GM12801 (cell line): Measurements from ENCODE around the gene EFCAB8.

Source experiments
- TF ChIP-seq, protein P1 (sequence below): IDR thresholded peaks from one replicate; pipeline ENCODE4 v1.5.1; 2011; ENCODE audit warnings: control low read depth; ENCODE audit not compliant: insufficient read length; ENCODE audit errors: extremely low read depth

Gene EFCAB8

DNA sequence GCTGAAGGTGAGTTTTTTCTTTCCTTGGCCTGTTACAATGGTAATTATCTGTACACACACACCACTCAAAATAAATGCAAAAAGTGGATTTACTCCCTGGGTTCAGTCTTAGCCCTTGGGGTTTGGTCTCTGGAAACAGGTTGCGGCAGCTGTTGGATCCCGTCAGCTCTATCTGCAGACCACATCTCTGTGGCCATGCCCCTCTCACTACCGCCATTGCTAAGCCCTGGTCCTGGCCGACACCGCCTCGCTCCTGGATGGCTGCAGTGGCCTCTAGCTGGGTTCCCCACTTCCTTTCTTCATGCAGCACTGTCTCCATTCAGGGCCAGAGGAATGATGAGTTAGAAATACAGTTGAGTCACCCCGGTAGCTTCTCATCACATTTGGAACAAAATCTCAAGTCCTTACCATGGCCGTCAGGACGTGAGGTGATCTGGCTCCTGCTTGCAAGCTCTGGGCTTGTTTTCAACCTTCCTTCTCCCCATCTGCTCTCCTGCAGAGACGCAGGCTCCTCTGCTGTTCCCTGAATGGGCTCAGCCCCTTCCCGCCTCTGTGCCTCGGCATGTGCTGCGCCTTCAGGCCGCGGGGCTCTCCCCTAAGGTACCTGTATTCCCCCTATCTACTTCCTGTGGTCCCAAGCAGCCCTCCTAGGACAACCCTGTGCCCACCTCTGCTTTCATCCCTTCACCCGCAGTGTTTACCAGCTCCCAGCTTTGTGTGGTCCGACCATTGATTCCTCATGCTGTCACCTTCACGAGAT lies 38.0 kb downstream of the EFCAB8 start:
- TF ChIP-seq, protein P1, sequence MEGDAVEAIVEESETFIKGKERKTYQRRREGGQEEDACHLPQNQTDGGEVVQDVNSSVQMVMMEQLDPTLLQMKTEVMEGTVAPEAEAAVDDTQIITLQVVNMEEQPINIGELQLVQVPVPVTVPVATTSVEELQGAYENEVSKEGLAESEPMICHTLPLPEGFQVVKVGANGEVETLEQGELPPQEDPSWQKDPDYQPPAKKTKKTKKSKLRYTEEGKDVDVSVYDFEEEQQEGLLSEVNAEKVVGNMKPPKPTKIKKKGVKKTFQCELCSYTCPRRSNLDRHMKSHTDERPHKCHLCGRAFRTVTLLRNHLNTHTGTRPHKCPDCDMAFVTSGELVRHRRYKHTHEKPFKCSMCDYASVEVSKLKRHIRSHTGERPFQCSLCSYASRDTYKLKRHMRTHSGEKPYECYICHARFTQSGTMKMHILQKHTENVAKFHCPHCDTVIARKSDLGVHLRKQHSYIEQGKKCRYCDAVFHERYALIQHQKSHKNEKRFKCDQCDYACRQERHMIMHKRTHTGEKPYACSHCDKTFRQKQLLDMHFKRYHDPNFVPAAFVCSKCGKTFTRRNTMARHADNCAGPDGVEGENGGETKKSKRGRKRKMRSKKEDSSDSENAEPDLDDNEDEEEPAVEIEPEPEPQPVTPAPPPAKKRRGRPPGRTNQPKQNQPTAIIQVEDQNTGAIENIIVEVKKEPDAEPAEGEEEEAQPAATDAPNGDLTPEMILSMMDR = no peak

DNA sequence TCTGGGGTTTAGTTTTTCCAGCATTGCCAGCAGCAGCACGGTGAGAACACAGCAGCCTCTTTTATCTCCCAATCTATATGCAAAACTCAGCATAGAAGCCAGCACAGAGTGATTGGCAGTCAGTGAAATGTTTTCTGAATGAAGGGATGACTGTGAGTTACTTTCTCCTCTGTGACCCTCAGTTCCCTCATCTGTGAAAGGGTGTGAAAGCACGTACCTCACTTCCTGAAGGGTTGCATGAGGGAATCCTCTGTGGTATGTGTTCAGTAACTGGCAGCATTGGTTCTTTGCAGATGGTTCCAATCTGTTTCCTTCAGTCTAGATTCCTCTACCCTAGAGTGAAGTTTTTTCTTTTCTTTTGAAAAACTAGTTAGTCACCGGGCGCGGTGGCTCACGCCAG lies 40.0 kb downstream of the EFCAB8 start:
- TF ChIP-seq, protein P1 = no peak

DNA sequence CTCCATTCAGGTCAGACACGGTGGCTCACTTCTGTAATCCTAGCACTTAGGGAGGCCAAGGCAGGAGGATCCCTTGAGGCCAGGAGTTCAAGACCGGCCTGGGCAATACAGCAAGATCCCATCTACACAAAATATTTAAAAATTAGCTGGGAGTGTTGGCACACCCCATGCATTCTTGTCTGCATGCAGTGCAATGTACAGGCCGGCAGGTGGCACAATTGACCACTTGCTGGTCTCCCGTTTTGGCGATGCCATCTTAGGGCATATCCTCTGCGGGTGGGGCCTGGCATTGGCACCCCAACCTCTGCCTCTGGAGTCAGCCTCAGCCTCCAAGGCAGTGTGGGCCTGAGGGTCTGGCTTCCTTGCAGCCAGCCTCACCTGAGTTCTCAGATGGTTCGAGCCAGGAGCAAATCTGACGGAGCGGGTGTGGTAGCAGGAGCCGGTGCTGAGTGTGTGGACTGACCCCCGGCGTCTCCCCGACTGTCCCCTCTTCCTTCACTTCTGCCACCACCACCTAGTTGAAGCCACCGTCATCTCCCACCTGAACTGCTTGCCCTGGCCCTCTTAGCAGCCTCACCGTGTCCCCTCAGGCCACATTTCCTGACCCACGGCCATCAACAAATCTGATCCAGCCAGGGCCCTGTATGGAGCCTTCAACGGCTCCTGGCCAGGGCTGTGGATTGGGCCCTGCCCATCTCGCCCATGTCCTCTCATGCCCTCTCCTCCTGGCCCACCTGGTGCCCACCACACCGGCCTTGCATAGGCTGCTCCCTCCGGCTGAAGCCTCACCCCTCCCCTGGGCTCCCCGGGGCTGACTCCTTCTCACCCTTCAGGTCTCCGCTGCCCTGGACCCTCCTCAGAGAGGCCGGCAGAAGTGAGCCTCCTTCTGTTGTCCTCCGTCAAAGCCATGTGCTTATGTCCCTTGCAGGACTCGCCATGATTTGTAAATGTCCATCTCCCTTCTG lies 44.0 kb downstream of the EFCAB8 start:
- TF ChIP-seq, protein P1 = no peak

DNA sequence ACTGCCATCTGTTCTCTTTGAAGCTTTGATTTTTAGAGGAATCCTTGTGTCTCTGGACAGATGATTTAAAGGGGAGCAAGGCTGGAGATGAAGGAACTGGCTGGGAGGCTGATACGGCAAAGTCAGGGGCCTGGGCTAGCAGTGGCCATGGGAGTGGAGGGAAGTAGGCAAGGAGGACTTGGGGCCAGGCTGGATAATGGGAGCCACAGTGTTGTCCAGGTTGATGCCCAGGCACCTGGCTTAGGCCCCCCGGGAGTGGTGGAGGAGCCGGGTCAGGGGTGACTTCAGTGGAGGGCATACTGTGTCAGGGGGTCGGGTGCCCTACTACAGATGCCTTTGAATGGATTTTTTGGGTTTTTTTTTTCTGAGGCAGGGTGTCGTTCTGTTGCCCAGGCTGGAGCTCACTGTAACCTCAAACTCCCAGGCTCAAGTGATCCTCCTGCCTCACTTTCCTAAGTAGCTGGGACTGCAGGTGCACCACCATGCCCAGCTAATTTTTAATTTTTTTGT lies 45.0 kb downstream of the EFCAB8 start:
- TF ChIP-seq, protein P1 = no peak

DNA sequence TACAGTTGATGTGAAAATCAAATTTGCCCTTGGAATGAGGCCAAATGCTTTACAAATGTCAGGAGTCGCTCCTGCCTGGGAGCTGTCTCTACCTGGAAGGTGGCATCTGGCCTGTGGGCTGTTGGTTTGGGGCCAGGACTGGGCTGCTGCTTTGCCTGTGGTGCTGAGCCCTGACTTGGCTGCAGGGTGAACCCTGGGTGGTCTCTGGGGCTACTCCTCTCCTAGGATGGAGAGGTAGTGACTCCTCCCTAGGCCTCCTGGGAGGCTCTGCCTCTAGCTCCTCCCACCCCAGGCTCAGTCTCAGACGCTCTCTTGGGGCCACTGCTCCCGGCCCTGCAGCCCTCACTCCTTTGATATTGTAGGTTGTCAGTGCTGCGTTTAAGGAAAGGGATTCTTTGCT lies 47.5 kb downstream of the EFCAB8 start:
- TF ChIP-seq, protein P1 = no peak

DNA sequence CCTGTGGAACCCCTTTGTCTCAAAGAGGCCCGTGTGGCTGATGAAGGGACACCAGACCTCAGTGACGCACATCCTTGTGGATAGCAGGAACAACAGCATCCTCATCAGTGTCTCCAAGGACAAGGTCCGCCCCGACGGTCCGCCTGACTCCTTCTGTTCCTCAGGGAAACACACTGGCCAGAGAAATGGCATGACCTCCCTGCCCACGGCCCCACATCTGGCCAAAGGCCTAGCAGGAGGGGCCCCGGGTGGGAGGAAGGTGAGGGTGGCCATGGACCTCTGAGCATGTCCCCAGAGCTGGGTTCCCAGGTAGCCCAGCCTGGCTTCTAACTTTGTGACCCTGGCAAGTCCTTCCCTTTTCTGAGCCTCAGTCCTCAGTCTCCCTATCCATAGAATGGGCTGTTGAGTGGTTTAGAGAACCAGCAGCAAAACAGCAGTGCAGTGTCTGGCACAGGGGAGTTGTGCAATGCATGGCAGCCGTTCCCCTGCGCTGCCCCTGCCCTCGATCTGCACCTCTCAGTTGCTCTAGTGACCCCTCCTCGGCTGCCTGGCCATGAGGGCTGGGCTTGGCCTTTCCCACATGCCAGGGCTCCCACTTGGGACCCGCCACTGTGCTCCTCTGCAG lies 48.3 kb downstream of the EFCAB8 start:
- TF ChIP-seq, protein P1 = no peak

DNA sequence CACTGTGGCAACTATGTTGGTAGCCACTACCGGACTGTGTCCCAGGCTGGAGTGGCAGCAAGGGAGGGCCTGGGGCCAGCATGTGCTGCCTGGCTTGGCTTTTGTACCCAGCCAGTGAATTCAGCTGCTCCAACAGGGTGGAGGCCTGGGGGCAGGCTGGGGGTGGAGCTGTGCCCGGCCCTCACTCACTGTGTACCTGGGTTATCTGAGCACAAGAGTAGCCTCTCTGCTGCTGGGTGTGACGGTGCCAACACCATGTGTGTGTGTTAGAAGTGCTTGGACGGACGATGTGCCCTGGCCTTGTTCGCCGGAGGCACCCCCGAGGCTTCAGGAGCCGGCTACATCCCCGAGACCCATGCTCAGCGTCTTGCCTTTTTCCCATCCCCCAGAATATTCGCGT lies 49.2 kb downstream of the EFCAB8 start:
- TF ChIP-seq, protein P1 = no peak
